Measurements from ENCODE around the gene RPS14. TPM values are rescaled to one million over a fixed set of nuclear protein-coding genes. Genes with fewer than 3 reads are reported as not detected.
A peak's percentile ranks its signal among the peaks of the same experiment; 100 is the strongest.

RPS14 gene
- total and polyA plus RNA-seq, 2 of the 8 experiments (the other 6 are each of a cell fraction or from before 2014, with no cell fraction given): 2,548 to 6,423 TPM

DNA sequence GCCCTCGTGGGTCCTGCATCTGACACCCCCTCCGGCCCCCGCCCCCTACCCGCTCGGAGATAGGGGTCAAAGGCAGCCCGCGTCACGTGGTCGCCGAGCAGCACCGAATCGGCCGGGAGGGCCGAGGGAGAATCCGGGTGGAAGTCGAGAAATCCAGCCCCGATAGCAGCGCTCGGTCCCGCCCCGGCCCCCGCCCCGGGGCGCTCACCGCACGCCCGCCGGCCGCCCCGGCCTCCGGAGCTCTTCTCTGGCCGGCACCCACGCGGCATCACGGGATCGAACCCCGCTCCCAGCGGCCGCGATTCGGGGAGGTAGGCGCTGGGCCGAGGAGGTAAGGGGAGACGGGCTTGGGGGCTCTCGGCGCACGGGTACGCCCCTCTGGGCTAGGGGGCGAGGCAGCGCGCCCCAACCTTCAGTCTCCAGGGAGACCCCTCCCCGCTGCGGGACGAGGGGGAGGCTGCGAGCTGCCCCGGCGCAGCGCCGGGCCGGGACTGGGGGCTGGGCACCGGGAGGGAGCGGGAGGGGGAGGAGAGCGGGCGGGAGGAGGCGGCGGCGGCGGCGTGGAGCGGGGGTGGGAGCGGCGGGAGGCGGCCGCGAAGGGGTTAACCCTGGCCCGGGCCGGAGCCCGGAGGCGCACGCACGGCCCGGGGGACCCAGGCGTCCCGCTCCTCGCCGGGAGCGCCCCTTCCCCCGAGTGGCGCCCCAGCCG is 36.3 kb upstream of the RPS14 start (continued):
- TF ChIP-seq, protein P1, sequence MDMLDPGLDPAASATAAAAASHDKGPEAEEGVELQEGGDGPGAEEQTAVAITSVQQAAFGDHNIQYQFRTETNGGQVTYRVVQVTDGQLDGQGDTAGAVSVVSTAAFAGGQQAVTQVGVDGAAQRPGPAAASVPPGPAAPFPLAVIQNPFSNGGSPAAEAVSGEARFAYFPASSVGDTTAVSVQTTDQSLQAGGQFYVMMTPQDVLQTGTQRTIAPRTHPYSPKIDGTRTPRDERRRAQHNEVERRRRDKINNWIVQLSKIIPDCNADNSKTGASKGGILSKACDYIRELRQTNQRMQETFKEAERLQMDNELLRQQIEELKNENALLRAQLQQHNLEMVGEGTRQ (IDR thresholded peaks at IDR 0.05; ENCODE audit: low read length): peak; percentile 71
